HepG2 (cell line): ENCODE data around the gene PRR30. TPM values are rescaled to one million over a fixed set of nuclear protein-coding genes. Genes with fewer than 3 reads are reported as not detected.
A peak's percentile ranks its signal among the peaks of the same experiment; 100 is the strongest.

Source experiments
- AKNA ChIP-seq: sonication (generic); formaldehyde crosslinking; IDR thresholded peaks from 2 replicates; pipeline ENCODE4 v1.4.0; 2020; ENCODE audit warnings: missing genetic modification reagents, borderline replicate concordance
- DMAP1 ChIP-seq: IDR thresholded peaks from 2 replicates; pipeline ENCODE4 v1.6.1; 2016
- ELF4 ChIP-seq: sonication (generic); formaldehyde crosslinking; IDR thresholded peaks from 2 replicates; pipeline ENCODE4 v1.5.0; 2020; ENCODE audit warnings: missing genetic modification reagents, mild to moderate bottlenecking, moderate library complexity, borderline replicate concordance
- FOXO4 ChIP-seq: sonication (generic); formaldehyde crosslinking; conservative IDR thresholded peaks from 2 replicates; pipeline ENCODE4 v1.8.1; 2023; ENCODE audit warnings: missing genetic modification reagents
- HMG20B ChIP-seq: conservative IDR thresholded peaks from 2 replicates; pipeline ENCODE4 v1.6.1; 2016; ENCODE audit warnings: missing genetic modification reagents, missing compliant biosample characterization
- HOXA3 ChIP-seq: sonication (generic); formaldehyde crosslinking; IDR thresholded peaks from 2 replicates; pipeline ENCODE4 v1.5.0; 2020; ENCODE audit warnings: missing genetic modification reagents
- MAF1 ChIP-seq: sonication (generic); formaldehyde crosslinking; IDR thresholded peaks from 2 replicates; pipeline ENCODE4 v1.5.0; 2020; ENCODE audit warnings: missing genetic modification reagents, borderline replicate concordance
- RARG ChIP-seq: sonication (generic); formaldehyde crosslinking; IDR thresholded peaks from 2 replicates; pipeline ENCODE4 v1.4.0; 2020; ENCODE audit warnings: low read depth, mild to moderate bottlenecking, missing genetic modification reagents
- RNF219 ChIP-seq: sonication (generic); formaldehyde crosslinking; IDR thresholded peaks from 2 replicates; pipeline ENCODE4 v1.5.0; 2020; ENCODE audit warnings: mild to moderate bottlenecking, missing genetic modification reagents
- SMARCC2 ChIP-seq: fragments of 450-650 bp; IDR thresholded peaks from 2 replicates; pipeline ENCODE4 v1.6.1; 2017; ENCODE audit warnings: antibody characterized with exemption, mild to moderate bottlenecking
- THAP11 ChIP-seq: IDR thresholded peaks from 2 replicates; pipeline ENCODE4 v1.6.1; 2016; ENCODE audit warnings: missing biosample characterization, missing genetic modification reagents
- TOPORS ChIP-seq: sonication (generic); formaldehyde crosslinking; IDR thresholded peaks from 2 replicates; pipeline ENCODE4 v1.8.0; 2023; ENCODE audit warnings: mild to moderate bottlenecking, missing genetic modification reagents
- WIZ ChIP-seq: sonication (generic); formaldehyde crosslinking; IDR thresholded peaks from 2 replicates; pipeline ENCODE4 v1.5.1; 2020; ENCODE audit warnings: mild to moderate bottlenecking, missing genetic modification reagents
- XRCC5 ChIP-seq: fragments of 200-400 bp; formaldehyde crosslinking; optimal IDR thresholded peaks from 2 replicates; pipeline ENCODE3; 2017; ENCODE audit warnings: mild to moderate bottlenecking, low read length
- ZBTB20 ChIP-seq: sonication (generic); formaldehyde crosslinking; IDR thresholded peaks from 2 replicates; pipeline ENCODE4 v1.8.1; 2023; ENCODE audit warnings: missing genetic modification reagents, low read depth, mild to moderate bottlenecking, borderline replicate concordance
- ZBTB4 ChIP-seq: sonication (generic); formaldehyde crosslinking; IDR thresholded peaks from 2 replicates; pipeline ENCODE4 v1.4.0; 2020; ENCODE audit warnings: missing genetic modification reagents, mild to moderate bottlenecking, borderline replicate concordance
- ZSCAN12 ChIP-seq: sonication (generic); formaldehyde crosslinking; IDR thresholded peaks from 2 replicates; pipeline ENCODE4 v1.9.0; 2021; ENCODE audit warnings: mild to moderate bottlenecking, missing genetic modification reagents
- polyA plus RNA-seq, 8 experiments: library from polyadenylated mRNA; depleted of rRNA in 3 of 8; stranded (reverse) in 7 of 8; unstranded in 1 of 8; fragments of >200 nt; fragmentation: Illumina TruSeq in 4 of 8; extraction: Trizol in 4 of 8; gene quantifications; 2 replicates each; pipeline versions ENCODE4 v1.2.1 to v1.2.3, GENCODE V29; 2011 to 2016; ENCODE audit warnings: low read depth in 4 of 8, missing spikeins in 1 of 8, mixed read lengths in 1 of 8; ENCODE audit not compliant: insufficient read depth in 1 of 8
- total RNA-seq, 5 experiments: library from RNA; depleted of rRNA; stranded (reverse); fragments of >200 nt; fragmentation: Illumina TruSeq; extraction: Trizol; gene quantifications; 2 replicates each; pipeline ENCODE4 v1.2.3, GENCODE V29; 2016; ENCODE audit warnings: low read depth in 1 of 5

PRR30 gene
- total and polyA plus RNA-seq, 2 of the 13 experiments (the other 11 are each of a cell fraction or from before 2014, with no cell fraction given): not detected

GRCh38 chr2:27133905-27134780 lies 5.1 kb downstream of the PRR30 start, which contains the start of gene PREB (continued):
- no peak for TF ChIP-seq ZBTB4 (CRISPR knock-in tag)
- TF ChIP-seq THAP11 (CRISPR knock-in tag): peak; percentile 83
- peak; percentile 42 for TF ChIP-seq XRCC5
- no peak for TF ChIP-seq FOXO4 (CRISPR knock-in tag)
- TF ChIP-seq HOXA3 (CRISPR knock-in tag): peak; percentile 97
- TF ChIP-seq MAF1 (CRISPR knock-in tag): no peak
- no peak for TF ChIP-seq AKNA (CRISPR knock-in tag)
- TF ChIP-seq DMAP1 (CRISPR knock-in tag): peak; percentile 61; the same call in 1 of the 2 replicates
- TF ChIP-seq RNF219 (CRISPR knock-in tag): no peak
- TF ChIP-seq SMARCC2: no peak
- 0 out of 2 replicates have a peak, but pooled peaks have one; percentile 76 for TF ChIP-seq RARG (CRISPR knock-in tag)
- no peak for TF ChIP-seq HMG20B
- TF ChIP-seq ZBTB20 (CRISPR knock-in tag): no peak; the same call in none of the 2 replicates
- TF ChIP-seq TOPORS (CRISPR knock-in tag): peak; percentile 13; the same call in 1 of the 2 replicates
- no peak; the same call in 1 of the 2 replicates for TF ChIP-seq WIZ (CRISPR knock-in tag)
- TF ChIP-seq ELF4 (CRISPR knock-in tag): no peak
- peak; percentile 73 for TF ChIP-seq ZSCAN12 (CRISPR knock-in tag)
